ENCODE measurements around the gene ATF2.

ATF2 gene

GRCh38 chr2:175164235-175164634, 3.8 kb downstream of the ATF2 start:
- 95% methylated on average over 8 of the region's 8 CpGs for WGBS
- no peak overlapping the region for H3K27ac ChIP-seq (ENCODE audit: low read depth, low read length)
- H3K9me3 ChIP-seq (ENCODE audit: insufficient read depth, low read depth, low read length): no peaks in the 10 kb centered on the region
- H3K36me3 ChIP-seq (ENCODE audit: insufficient read depth, low read length): peaks cover 3% of the 10 kb centered on the region; the same call in 1 of the 2 replicates
- no peaks in the 10 kb centered on the region for H3K27me3 ChIP-seq (ENCODE audit: insufficient read depth, low read length)
- no peak overlapping the region for H3K4me3 ChIP-seq (ENCODE audit: low read length)
- no peak overlapping the region for H3K9ac ChIP-seq (ENCODE audit: low read depth, low read length)
- H3K4me1 ChIP-seq (ENCODE audit: insufficient read depth, low read length): peaks cover 15% of the 10 kb centered on the region

GRCh38 chr2:175158894-175159293, 9.1 kb downstream of the ATF2 start:
- Histone ChIP-seq H3K27me3 (ENCODE audit: insufficient read depth, low read length) (no peaks in the 10 kb centered on the region), H3K4me3 (ENCODE audit: low read length) (no peak overlapping the region), H3K9me3 (ENCODE audit: insufficient read depth, low read depth, low read length) (no peaks in the 10 kb centered on the region), H3K36me3 (ENCODE audit: insufficient read depth, low read length) (peaks cover 11% of the 10 kb centered on the region; the same call in 1 of the 2 replicates), H3K9ac (ENCODE audit: low read depth, low read length) (no peak overlapping the region), H3K27ac (ENCODE audit: low read depth, low read length) (no peak overlapping the region), H3K4me1 (ENCODE audit: insufficient read depth, low read length) (0 out of 2 replicates have a peak, but pooled peaks cover 5% of the 10 kb centered on the region)
- 96% methylated on average over 4 of the region's 4 CpGs for WGBS

GRCh38 chr2:175156534-175156933, 11.5 kb downstream of the ATF2 start:
- 96% methylated on average over 5 of the region's 5 CpGs for WGBS
- Histone ChIP-seq H3K27ac (ENCODE audit: low read depth, low read length) (peak overlapping the region; percentile 12; the same call in 1 of the 2 replicates), H3K9ac (ENCODE audit: low read depth, low read length) (no peak overlapping the region)

GRCh38 chr2:175154661-175155082, 13.3 kb downstream of the ATF2 start:
- Histone ChIP-seq H3K27me3 (ENCODE audit: insufficient read depth, low read length) (no peaks in the 10 kb centered on the region), H3K4me1 (ENCODE audit: insufficient read depth, low read length) (0 out of 2 replicates have a peak, but pooled peaks cover 12% of the 10 kb centered on the region), H3K4me3 (ENCODE audit: low read length) (no peak overlapping the region), H3K36me3 (ENCODE audit: insufficient read depth, low read length) (peaks cover 26% of the 10 kb centered on the region), H3K9ac (ENCODE audit: low read depth, low read length) (no peak overlapping the region), H3K9me3 (ENCODE audit: insufficient read depth, low read depth, low read length) (no peaks in the 10 kb centered on the region), H3K27ac (ENCODE audit: low read depth, low read length) (no peak overlapping the region)

More at GRCh38 chr2:175156534-175156933, 11.5 kb downstream of the ATF2 start:
- Histone ChIP-seq H3K36me3 (ENCODE audit: insufficient read depth, low read length) (peaks cover 8% of the 10 kb centered on the region; the same call in 1 of the 2 replicates), H3K9me3 (ENCODE audit: insufficient read depth, low read depth, low read length) (no peaks in the 10 kb centered on the region), H3K4me3 (ENCODE audit: low read length) (no peak overlapping the region), H3K4me1 (ENCODE audit: insufficient read depth, low read length) (0 out of 2 replicates have a peak, but pooled peaks cover 12% of the 10 kb centered on the region), H3K27me3 (ENCODE audit: insufficient read depth, low read length) (no peaks in the 10 kb centered on the region)

- Histone ChIP-seq H3K4me3 (ENCODE audit: low read length) (no peak overlapping the region), H3K27me3 (ENCODE audit: insufficient read depth, low read length) (no peaks in the 10 kb centered on the region), H3K4me1 (ENCODE audit: insufficient read depth, low read length) (0 out of 2 replicates have a peak, but pooled peaks cover 12% of the 10 kb centered on the region), H3K9ac (ENCODE audit: low read depth, low read length) (no peak overlapping the region), H3K9me3 (ENCODE audit: insufficient read depth, low read depth, low read length) (no peaks in the 10 kb centered on the region), H3K36me3 (ENCODE audit: insufficient read depth, low read length) (peaks cover 41% of the 10 kb centered on the region), H3K27ac (ENCODE audit: low read depth, low read length) (no peak overlapping the region)
- whole genome bisulfite sequencing: 95% methylated on average over 2 of the region's 2 CpGs
Observed at GRCh38 chr2:175152242-175152641, 15.8 kb downstream of the ATF2 start.

- Histone ChIP-seq H3K9ac (ENCODE audit: low read depth, low read length) (no peak overlapping the region), H3K27ac (ENCODE audit: low read depth, low read length) (no peak overlapping the region), H3K4me1 (ENCODE audit: insufficient read depth, low read length) (0 out of 2 replicates have a peak, but pooled peaks cover 10% of the 10 kb centered on the region), H3K36me3 (ENCODE audit: insufficient read depth, low read length) (peaks cover 45% of the 10 kb centered on the region), H3K27me3 (ENCODE audit: insufficient read depth, low read length) (no peaks in the 10 kb centered on the region), H3K9me3 (ENCODE audit: insufficient read depth, low read depth, low read length) (no peaks in the 10 kb centered on the region), H3K4me3 (ENCODE audit: low read length) (no peak overlapping the region)
- WGBS: no CpG with 5 or more reads among the region's 1 CpG
Observed at GRCh38 chr2:175151791-175152190, 16.2 kb downstream of the ATF2 start.

GRCh38 chr2:175147186-175147585, 20.8 kb downstream of the ATF2 start:
- H3K4me3 ChIP-seq (ENCODE audit: low read length): no peak overlapping the region
- H3K9me3 ChIP-seq (ENCODE audit: insufficient read depth, low read depth, low read length): no peaks in the 10 kb centered on the region
- no peaks in the 10 kb centered on the region for H3K4me1 ChIP-seq (ENCODE audit: insufficient read depth, low read length)
- H3K27ac ChIP-seq (ENCODE audit: low read depth, low read length): no peak overlapping the region
- no peaks in the 10 kb centered on the region for H3K27me3 ChIP-seq (ENCODE audit: insufficient read depth, low read length)
- H3K36me3 ChIP-seq (ENCODE audit: insufficient read depth, low read length): peaks cover 57% of the 10 kb centered on the region
- 100% methylated on average over 3 of the region's 4 CpGs for WGBS
- no peak overlapping the region for H3K9ac ChIP-seq (ENCODE audit: low read depth, low read length)

GRCh38 chr2:175143678-175144077, 24.3 kb downstream of the ATF2 start:
- H3K27ac ChIP-seq (ENCODE audit: low read depth, low read length): no peak overlapping the region
- WGBS: 95% methylated on average over 2 of the region's 2 CpGs
- peaks cover 35% of the 10 kb centered on the region for H3K36me3 ChIP-seq (ENCODE audit: insufficient read depth, low read length)

GRCh38 chr2:175143191-175143590, 24.8 kb downstream of the ATF2 start:
- Histone ChIP-seq H3K27ac (ENCODE audit: low read depth, low read length) (no peak overlapping the region), H3K36me3 (ENCODE audit: insufficient read depth, low read length) (peaks cover 37% of the 10 kb centered on the region), H3K27me3 (ENCODE audit: insufficient read depth, low read length) (no peaks in the 10 kb centered on the region), H3K9ac (ENCODE audit: low read depth, low read length) (no peak overlapping the region), H3K4me1 (ENCODE audit: insufficient read depth, low read length) (no peaks in the 10 kb centered on the region), H3K4me3 (ENCODE audit: low read length) (no peak overlapping the region), H3K9me3 (ENCODE audit: insufficient read depth, low read depth, low read length) (no peaks in the 10 kb centered on the region)
- no CpG with 5 or more reads among the region's 1 CpG for WGBS

More at GRCh38 chr2:175143678-175144077, 24.3 kb downstream of the ATF2 start:
- no peaks in the 10 kb centered on the region for H3K9me3 ChIP-seq (ENCODE audit: insufficient read depth, low read depth, low read length)
- no peak overlapping the region for H3K9ac ChIP-seq (ENCODE audit: low read depth, low read length)
- no peaks in the 10 kb centered on the region for H3K4me1 ChIP-seq (ENCODE audit: insufficient read depth, low read length)
- no peak overlapping the region for H3K4me3 ChIP-seq (ENCODE audit: low read length)
- H3K27me3 ChIP-seq (ENCODE audit: insufficient read depth, low read length): no peaks in the 10 kb centered on the region

- Histone ChIP-seq H3K4me1 (ENCODE audit: insufficient read depth, low read length) (peaks cover 16% of the 10 kb centered on the region), H3K9ac (ENCODE audit: low read depth, low read length) (no peak overlapping the region), H3K36me3 (ENCODE audit: insufficient read depth, low read length) (peaks cover 35% of the 10 kb centered on the region), H3K27me3 (ENCODE audit: insufficient read depth, low read length) (no peaks in the 10 kb centered on the region), H3K4me3 (ENCODE audit: low read length) (no peak overlapping the region), H3K27ac (ENCODE audit: low read depth, low read length) (no peak overlapping the region), H3K9me3 (ENCODE audit: insufficient read depth, low read depth, low read length) (no peaks in the 10 kb centered on the region)
- 92% methylated on average over 1 of the region's 2 CpGs for WGBS
Observed at GRCh38 chr2:175140332-175140731, 27.7 kb downstream of the ATF2 start.

GRCh38 chr2:175137793-175138192, 30.2 kb downstream of the ATF2 start:
- Histone ChIP-seq H3K4me3 (ENCODE audit: low read length) (no peak overlapping the region), H3K9ac (ENCODE audit: low read depth, low read length) (no peak overlapping the region), H3K27ac (ENCODE audit: low read depth, low read length) (no peak overlapping the region), H3K9me3 (ENCODE audit: insufficient read depth, low read depth, low read length) (no peaks in the 10 kb centered on the region), H3K36me3 (ENCODE audit: insufficient read depth, low read length) (peaks cover 48% of the 10 kb centered on the region), H3K27me3 (ENCODE audit: insufficient read depth, low read length) (no peaks in the 10 kb centered on the region), H3K4me1 (ENCODE audit: insufficient read depth, low read length) (peaks cover 16% of the 10 kb centered on the region)
- WGBS: 100% methylated on average over 2 of the region's 2 CpGs

Data from HUES64 (cell line).